RWPE2 (cell line): ENCODE data around the gene INO80E.

Source experiments
- ATAC-seq: fragments of 200-7000 bp; cut with Tn5 transposase; 3 replicates; pipeline ENCODE4 v1.9.1; 2021; ENCODE audit warnings: low read depth
- DNase-seq: peaks from one replicate; pipeline ENCODE4 v3.0.0-alpha.2; 2020; ENCODE audit warnings: low spot score
- H3K27ac ChIP-seq: fragments of 450-650 bp; 2 replicates; pipeline ENCODE4 v1.5.1; 2017; ENCODE audit warnings: mild to moderate bottlenecking; ENCODE audit not compliant: poor library complexity, severe bottlenecking
- H3K27me3 ChIP-seq: fragments of 250-450 bp; sonication (Bioruptor Pico); 2 replicates; pipeline ENCODE4 v1.5.1; 2021; ENCODE audit warnings: mild to moderate bottlenecking, moderate library complexity; ENCODE audit not compliant: insufficient read depth, poor library complexity, severe bottlenecking
- H3K36me3 ChIP-seq: fragments of 250-450 bp; sonication (Bioruptor Pico); 2 replicates; pipeline ENCODE4 v1.5.1; 2020; ENCODE audit warnings: low read depth, mild to moderate bottlenecking, moderate library complexity
- H3K4me1 ChIP-seq: fragments of 250-450 bp; sonication (Bioruptor Pico); 2 replicates; pipeline ENCODE4 v1.5.1; 2021; ENCODE audit warnings: mild to moderate bottlenecking, moderate library complexity; ENCODE audit not compliant: insufficient read depth, poor library complexity, severe bottlenecking
- H3K4me3 ChIP-seq: fragments of 250-450 bp; sonication (Bioruptor Pico); 2 replicates; pipeline ENCODE4 v1.5.1; 2021; ENCODE audit warnings: mild to moderate bottlenecking, moderate library complexity; ENCODE audit not compliant: severe bottlenecking
- H3K9me3 ChIP-seq: fragments of 250-450 bp; sonication (Bioruptor Pico); 2 replicates; pipeline ENCODE4 v1.5.1; 2021; ENCODE audit warnings: mild to moderate bottlenecking, moderate library complexity; ENCODE audit not compliant: severe bottlenecking
- CTCF ChIP-seq: fragments of 450-650 bp; IDR thresholded peaks from one replicate; pipeline ENCODE4 v1.5.1; 2017; ENCODE audit warnings: mild to moderate bottlenecking, moderate library complexity; ENCODE audit not compliant: poor library complexity, severe bottlenecking

Gene INO80E

GRCh38 chr16:29972992-29973383 is 23.1 kb upstream of the INO80E start:
- Histone ChIP-seq H3K4me1 (peaks cover 11% of the 10 kb centered on the region), H3K9me3 (no peaks in the 10 kb centered on the region), H3K4me3 (no peak overlapping the region), H3K27me3 (no peaks in the 10 kb centered on the region), H3K36me3 (peaks cover 32% of the 10 kb centered on the region), H3K27ac (peak overlapping the region; percentile 67)
- TF ChIP-seq CTCF: no peak
- DNase-seq: no peak
- no peak for ATAC-seq

GRCh38 chr16:29973384-29974246 is 22.4 kb upstream of the INO80E start, which contains the start of gene TAOK2:
TSS of gene TAOK2 (plus strand) at chr16:29973868. CDS start at chr16:29977773, 3,905 bp downstream.
- TF ChIP-seq CTCF: no peak
- Histone ChIP-seq H3K27ac (peak within 1 kb of the TSS; percentile 67), H3K4me3 (peak within 1 kb of the TSS; percentile 74), H3K4me1 (peaks cover 11% of the 10 kb centered on the region), H3K36me3 (peaks cover 32% of the 10 kb centered on the region), H3K9me3 (no peaks in the 10 kb centered on the region), H3K27me3 (no peaks in the 10 kb centered on the region)
- ATAC-seq: peak; percentile 97
- DNase-seq: peak; percentile 98

GRCh38 chr16:29974291-29975133 is 21.5 kb upstream of the INO80E start:
- Histone ChIP-seq H3K4me3 (peak overlapping the region; percentile 74), H3K4me1 (peaks cover 11% of the 10 kb centered on the region), H3K27me3 (no peaks in the 10 kb centered on the region), H3K27ac (peak overlapping the region; percentile 67), H3K9me3 (no peaks in the 10 kb centered on the region), H3K36me3 (peaks cover 38% of the 10 kb centered on the region)
- ATAC-seq (no peak), DNase-seq (no peak)
- TF ChIP-seq CTCF: no peak

GRCh38 chr16:29975134-29975538 is 20.9 kb upstream of the INO80E start:
- no peak for TF ChIP-seq CTCF
- H3K27me3 ChIP-seq: no peaks in the 10 kb centered on the region
- H3K9me3 ChIP-seq: no peaks in the 10 kb centered on the region
- peak overlapping the region; percentile 74 for H3K4me3 ChIP-seq
- ATAC-seq (no peak), DNase-seq (no peak)
- H3K36me3 ChIP-seq: peaks cover 45% of the 10 kb centered on the region
- H3K27ac ChIP-seq: peak overlapping the region; percentile 67
- peaks cover 11% of the 10 kb centered on the region for H3K4me1 ChIP-seq
